Smooth muscle cell (in vitro differentiated cells): Measurements from ENCODE around the gene MAGI1. TPM values are rescaled to one million over a fixed set of nuclear protein-coding genes. Genes with fewer than 3 reads are reported as not detected.

Source experiments
- DNase-seq: peaks from one replicate; lab custom pipeline; 2025; ENCODE audit not compliant: unreplicated experiment; lab: John Stamatoyannopoulos, UW
- H2AFZ ChIP-seq: fragments of 200-600 bp; sonication (generic); 2 replicates; pipeline ENCODE4 v1.6.0; 2016; ENCODE audit warnings: antibody characterized with exemption, low read depth, mild to moderate bottlenecking
- H3F3A ChIP-seq: fragments of 200-600 bp; sonication (generic); 2 replicates; pipeline ENCODE4 v1.6.0; 2017; ENCODE audit warnings: antibody characterized with exemption, low read depth
- H3K27ac ChIP-seq: fragments of 200-600 bp; sonication (generic); 2 replicates; pipeline ENCODE4 v1.5.1; 2016; ENCODE audit warnings: low read depth, mild to moderate bottlenecking
- H3K27me3 ChIP-seq: fragments of 200-600 bp; sonication (generic); 2 replicates; pipeline ENCODE4 v1.6.1; 2016; ENCODE audit warnings: low read depth, mild to moderate bottlenecking
- H3K36me3 ChIP-seq: fragments of 200-600 bp; sonication (generic); 2 replicates; pipeline ENCODE4 v1.5.1; 2016; ENCODE audit warnings: low read depth
- H3K4me1 ChIP-seq: fragments of 200-600 bp; sonication (generic); 2 replicates; pipeline ENCODE4 v1.5.1; 2016; ENCODE audit warnings: low read depth
- H3K4me2 ChIP-seq: fragments of 200-600 bp; sonication (generic); 2 replicates; pipeline ENCODE4 v1.6.0; 2016; ENCODE audit warnings: mild to moderate bottlenecking
- H3K4me3 ChIP-seq: fragments of 200-600 bp; sonication (generic); 2 replicates; pipeline ENCODE4 v1.5.1; 2016; ENCODE audit warnings: mild to moderate bottlenecking
- H3K79me2 ChIP-seq: fragments of 200-600 bp; sonication (generic); 2 replicates; pipeline ENCODE4 v1.6.0; 2016; ENCODE audit warnings: low read depth, mild to moderate bottlenecking
- H3K9ac ChIP-seq: fragments of 200-600 bp; sonication (generic); 2 replicates; pipeline ENCODE4 v1.6.0; 2016; ENCODE audit warnings: low read depth
- H3K9me3 ChIP-seq: fragments of 200-600 bp; sonication (generic); replicated peaks from 2 replicates; pipeline ENCODE4 v1.5.1; 2016; ENCODE audit warnings: low read depth
- H4K20me1 ChIP-seq: fragments of 200-600 bp; sonication (generic); 2 replicates; pipeline ENCODE4 v1.6.0; 2016; ENCODE audit warnings: low read depth
- CTCF ChIP-seq: fragments of 200-600 bp; sonication (generic); IDR thresholded peaks from 2 replicates; pipeline ENCODE4 v1.5.1; 2017; ENCODE audit warnings: borderline replicate concordance, mild to moderate bottlenecking, antibody characterized with exemption; ENCODE audit not compliant: insufficient read depth, poor library complexity, severe bottlenecking
- WGBS: methylation state at CpG from one replicate; pipeline ENCODE4 v1.1.7; 2016; ENCODE audit warnings: low lambda C conversion rate; 5-methylcytosine and 5-hydroxymethylcytosine counted together
- polyA plus RNA-seq: library from polyadenylated mRNA; unstranded; fragments of >200 nt; fragmentation: Nextera tagmentation; extraction: Ambion mirVana; gene quantifications from 2 replicates; pipeline ENCODE4 v1.2.1, GENCODE V29; 2016
- total RNA-seq: library from RNA; depleted of rRNA; stranded (reverse); fragments of >200 nt; gene quantifications from 2 replicates; pipeline ENCODE4 v1.2.3, GENCODE V29; 2014

The MAGI1 gene
- total and polyA plus RNA-seq, 2 experiments from 2014 or later = 9.9 to 23.3 TPM

GRCh38 chr3:65888980-65889706 lies 149.6 kb downstream of the MAGI1 start:
- peaks cover 24% of the 10 kb centered on the region for H3K79me2 ChIP-seq
- no peaks in the 10 kb centered on the region for H3K36me3 ChIP-seq
- peak overlapping the region; percentile 67 for H3K4me2 ChIP-seq
- H3K4me3 ChIP-seq = no peak overlapping the region
- no peaks in the 10 kb centered on the region for H3K27me3 ChIP-seq
- H4K20me1 ChIP-seq = peaks cover 15% of the 10 kb centered on the region
- DNase-seq = no peak
- TF ChIP-seq CTCF = no peak
- no peak overlapping the region for H2AFZ ChIP-seq
- 13% methylated on average over 4 of the region's 4 CpGs for WGBS
- H3K27ac ChIP-seq = peak overlapping the region; percentile 76
- peaks cover 9% of the 10 kb centered on the region for H3K4me1 ChIP-seq
- H3K9me3 ChIP-seq = no peaks in the 10 kb centered on the region
- peaks cover 9% of the 10 kb centered on the region for H3F3A ChIP-seq
- H3K9ac ChIP-seq = no peak overlapping the region

GRCh38 chr3:65888196-65888595 lies 150.5 kb downstream of the MAGI1 start:
- Histone ChIP-seq H3K79me2 (peaks cover 24% of the 10 kb centered on the region), H3K27ac (peak overlapping the region; percentile 76), H3K27me3 (no peaks in the 10 kb centered on the region), H3F3A (peaks cover 12% of the 10 kb centered on the region), H4K20me1 (peaks cover 7% of the 10 kb centered on the region), H3K9ac (no peak overlapping the region), H3K4me1 (peaks cover 17% of the 10 kb centered on the region), H3K4me3 (no peak overlapping the region), H3K9me3 (no peaks in the 10 kb centered on the region), H2AFZ (no peak overlapping the region), H3K36me3 (no peaks in the 10 kb centered on the region), H3K4me2 (no peak overlapping the region)
- no peak for DNase-seq
- TF ChIP-seq CTCF = no peak
- 89% methylated on average over 1 of the region's 1 CpG for WGBS

- Histone ChIP-seq H2AFZ (no peak overlapping the region), H4K20me1 (peaks cover 18% of the 10 kb centered on the region), H3K9me3 (no peaks in the 10 kb centered on the region), H3K9ac (no peak overlapping the region), H3K79me2 (peaks cover 24% of the 10 kb centered on the region), H3K27ac (no peak overlapping the region), H3K36me3 (no peaks in the 10 kb centered on the region), H3K4me3 (no peak overlapping the region), H3F3A (peaks cover 12% of the 10 kb centered on the region), H3K4me2 (no peak overlapping the region), H3K4me1 (peaks cover 17% of the 10 kb centered on the region), H3K27me3 (no peaks in the 10 kb centered on the region)
- DNase-seq = no peak
- no peak for TF ChIP-seq CTCF
- WGBS = 87% methylated on average over 5 of the region's 5 CpGs
Measured at GRCh38 chr3:65886391-65886790, 152.3 kb downstream of the MAGI1 start.

- peak overlapping the region; percentile 26 for H2AFZ ChIP-seq
- no peak for DNase-seq
- no peak for TF ChIP-seq CTCF
- H3K4me2 ChIP-seq = peak overlapping the region; percentile 63
- H3K36me3 ChIP-seq = no peaks in the 10 kb centered on the region
- peaks cover 33% of the 10 kb centered on the region for H4K20me1 ChIP-seq
- peak overlapping the region; percentile 39 for H3K27ac ChIP-seq
- H3F3A ChIP-seq = peaks cover 12% of the 10 kb centered on the region
- H3K4me3 ChIP-seq = peak overlapping the region; percentile 37
- no peaks in the 10 kb centered on the region for H3K9me3 ChIP-seq
- no peaks in the 10 kb centered on the region for H3K27me3 ChIP-seq
- peaks cover 18% of the 10 kb centered on the region for H3K79me2 ChIP-seq
- H3K9ac ChIP-seq = no peak overlapping the region
- peaks cover 16% of the 10 kb centered on the region for H3K4me1 ChIP-seq
- 80% methylated on average over 4 of the region's 4 CpGs for WGBS
Measured at GRCh38 chr3:65884071-65884470, 154.6 kb downstream of the MAGI1 start.
